GM12873 (cell line): ENCODE results near the gene EME1.

Source experiments
- TF ChIP-seq, protein P1 (sequence below): IDR thresholded peaks from 2 replicates; pipeline ENCODE4 v1.5.1; 2012; ENCODE audit warnings: low read depth, mild to moderate bottlenecking, moderate library complexity, low read length, control low read depth; ENCODE audit not compliant: insufficient read depth; ENCODE audit errors: missing control alignments

The EME1 gene

DNA sequence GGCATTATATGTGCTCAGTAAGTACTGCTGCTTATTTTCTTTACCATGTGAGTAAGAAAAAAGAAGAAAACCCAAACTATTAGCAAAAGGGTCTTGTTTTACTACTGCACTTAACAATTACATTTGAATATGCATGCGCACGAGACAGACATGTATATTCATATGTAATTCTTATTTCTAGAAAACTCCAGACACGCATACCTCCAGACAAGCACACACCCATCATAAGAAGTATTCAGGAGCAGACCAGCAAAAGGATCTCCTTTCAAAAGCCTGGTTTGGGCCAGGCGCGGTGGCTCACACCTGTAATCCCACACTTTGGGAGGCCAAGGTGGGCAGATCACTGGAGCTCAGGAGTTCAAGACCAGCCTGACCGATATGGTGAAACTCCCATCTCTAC lies 16.5 kb downstream of the EME1 start:
- TF ChIP-seq, protein P1, sequence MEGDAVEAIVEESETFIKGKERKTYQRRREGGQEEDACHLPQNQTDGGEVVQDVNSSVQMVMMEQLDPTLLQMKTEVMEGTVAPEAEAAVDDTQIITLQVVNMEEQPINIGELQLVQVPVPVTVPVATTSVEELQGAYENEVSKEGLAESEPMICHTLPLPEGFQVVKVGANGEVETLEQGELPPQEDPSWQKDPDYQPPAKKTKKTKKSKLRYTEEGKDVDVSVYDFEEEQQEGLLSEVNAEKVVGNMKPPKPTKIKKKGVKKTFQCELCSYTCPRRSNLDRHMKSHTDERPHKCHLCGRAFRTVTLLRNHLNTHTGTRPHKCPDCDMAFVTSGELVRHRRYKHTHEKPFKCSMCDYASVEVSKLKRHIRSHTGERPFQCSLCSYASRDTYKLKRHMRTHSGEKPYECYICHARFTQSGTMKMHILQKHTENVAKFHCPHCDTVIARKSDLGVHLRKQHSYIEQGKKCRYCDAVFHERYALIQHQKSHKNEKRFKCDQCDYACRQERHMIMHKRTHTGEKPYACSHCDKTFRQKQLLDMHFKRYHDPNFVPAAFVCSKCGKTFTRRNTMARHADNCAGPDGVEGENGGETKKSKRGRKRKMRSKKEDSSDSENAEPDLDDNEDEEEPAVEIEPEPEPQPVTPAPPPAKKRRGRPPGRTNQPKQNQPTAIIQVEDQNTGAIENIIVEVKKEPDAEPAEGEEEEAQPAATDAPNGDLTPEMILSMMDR = no peak

DNA sequence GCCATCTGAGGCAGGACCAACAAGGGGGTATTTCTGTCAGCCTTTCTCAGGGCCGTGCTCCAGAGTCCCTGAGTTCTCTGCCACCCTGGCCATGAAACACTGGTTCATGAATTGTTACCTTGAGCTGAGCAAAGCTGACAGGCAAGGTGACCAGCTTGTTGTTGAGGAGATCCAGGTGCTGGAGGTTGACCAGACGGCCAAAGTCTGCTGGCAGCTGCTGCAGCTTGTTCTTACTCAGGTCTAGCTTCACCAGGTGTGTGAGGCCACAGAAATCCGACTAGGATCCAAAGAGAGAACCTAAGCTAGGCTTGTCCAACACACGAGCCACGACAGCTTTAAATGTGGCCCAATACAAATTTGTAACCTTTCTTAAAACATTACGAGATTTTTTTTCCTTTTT lies 19.6 kb downstream of the EME1 start:
- TF ChIP-seq, protein P1 = no peak

DNA sequence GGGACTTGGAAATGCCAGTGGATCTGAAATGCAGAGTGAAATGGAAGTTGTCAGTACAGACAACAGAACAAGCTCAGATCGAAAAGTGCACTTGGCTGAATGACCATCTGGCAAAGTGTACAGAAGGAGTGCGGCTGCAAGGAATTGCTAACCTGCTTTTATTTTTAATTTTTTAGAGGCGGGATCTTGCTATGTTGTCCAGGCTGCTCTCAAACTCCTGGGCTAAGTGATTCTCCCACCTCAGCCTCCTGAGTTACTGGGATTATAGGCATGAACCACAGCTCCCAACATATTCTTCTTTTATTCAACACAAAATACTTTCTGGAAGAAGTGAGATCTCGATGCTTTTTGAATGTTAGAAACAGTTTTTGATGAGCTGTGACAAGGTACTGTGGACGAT lies 20.7 kb downstream of the EME1 start:
- TF ChIP-seq, protein P1 = no peak

DNA sequence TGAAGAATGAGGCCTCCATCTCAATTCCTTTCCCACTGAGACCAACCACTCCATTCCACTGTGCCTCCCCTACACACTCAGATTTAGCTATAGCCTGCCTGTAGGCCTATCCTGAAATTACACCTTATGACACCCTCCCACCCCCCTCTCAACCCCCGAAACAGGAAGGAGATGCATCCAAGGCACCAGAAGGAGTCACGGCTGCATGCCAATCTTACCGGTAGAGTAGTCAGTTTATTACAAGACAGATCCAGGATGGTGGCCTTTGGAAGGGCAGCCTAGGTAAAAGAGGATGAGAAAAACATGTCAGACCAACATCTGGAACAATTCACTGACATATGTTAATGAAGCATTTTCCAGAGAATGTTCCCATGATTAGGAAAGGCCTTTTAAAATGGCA lies 21.7 kb downstream of the EME1 start:
- TF ChIP-seq, protein P1 = no peak

DNA sequence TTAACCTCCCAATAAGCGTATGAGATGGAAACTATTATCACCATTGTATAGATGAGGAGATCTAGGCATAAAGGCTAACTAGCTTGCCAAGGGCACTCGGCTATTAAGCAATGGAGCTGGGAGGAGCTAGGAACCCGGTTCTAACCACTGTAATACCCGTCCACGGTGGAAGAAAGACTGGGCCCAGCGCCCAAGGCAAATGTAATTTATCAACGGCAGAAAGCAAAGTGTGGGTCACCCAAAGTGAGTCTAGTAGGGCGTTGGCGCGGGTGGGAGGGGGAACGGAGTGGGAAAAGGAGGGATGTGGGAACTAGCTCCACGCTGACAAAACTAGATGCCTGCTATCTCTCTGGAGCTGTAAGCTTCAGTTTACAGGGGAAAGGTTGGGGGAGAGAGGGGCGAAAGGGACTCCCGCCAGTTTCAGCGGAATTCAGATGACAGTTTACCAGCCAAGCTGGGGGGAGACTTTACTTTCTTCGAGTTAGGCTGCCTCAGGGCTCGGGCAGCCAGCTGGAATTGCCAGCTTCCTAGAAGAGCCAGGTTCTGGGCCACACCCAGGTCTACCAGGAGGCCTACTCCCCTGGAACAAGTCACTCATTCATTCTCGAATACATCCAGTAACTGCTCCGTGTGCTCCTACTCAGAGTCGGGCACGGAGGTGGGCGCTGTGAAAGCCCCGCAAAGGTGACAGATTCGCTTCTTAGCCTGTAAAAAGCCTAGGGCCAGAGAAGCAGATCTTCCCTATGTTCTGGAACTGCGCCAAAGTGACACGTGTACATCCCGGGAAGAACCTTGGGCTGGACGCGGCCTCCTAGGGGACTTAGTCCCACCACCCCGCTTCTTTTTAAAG lies 23.5 kb downstream of the EME1 start:
- TF ChIP-seq, protein P1 = no peak

DNA sequence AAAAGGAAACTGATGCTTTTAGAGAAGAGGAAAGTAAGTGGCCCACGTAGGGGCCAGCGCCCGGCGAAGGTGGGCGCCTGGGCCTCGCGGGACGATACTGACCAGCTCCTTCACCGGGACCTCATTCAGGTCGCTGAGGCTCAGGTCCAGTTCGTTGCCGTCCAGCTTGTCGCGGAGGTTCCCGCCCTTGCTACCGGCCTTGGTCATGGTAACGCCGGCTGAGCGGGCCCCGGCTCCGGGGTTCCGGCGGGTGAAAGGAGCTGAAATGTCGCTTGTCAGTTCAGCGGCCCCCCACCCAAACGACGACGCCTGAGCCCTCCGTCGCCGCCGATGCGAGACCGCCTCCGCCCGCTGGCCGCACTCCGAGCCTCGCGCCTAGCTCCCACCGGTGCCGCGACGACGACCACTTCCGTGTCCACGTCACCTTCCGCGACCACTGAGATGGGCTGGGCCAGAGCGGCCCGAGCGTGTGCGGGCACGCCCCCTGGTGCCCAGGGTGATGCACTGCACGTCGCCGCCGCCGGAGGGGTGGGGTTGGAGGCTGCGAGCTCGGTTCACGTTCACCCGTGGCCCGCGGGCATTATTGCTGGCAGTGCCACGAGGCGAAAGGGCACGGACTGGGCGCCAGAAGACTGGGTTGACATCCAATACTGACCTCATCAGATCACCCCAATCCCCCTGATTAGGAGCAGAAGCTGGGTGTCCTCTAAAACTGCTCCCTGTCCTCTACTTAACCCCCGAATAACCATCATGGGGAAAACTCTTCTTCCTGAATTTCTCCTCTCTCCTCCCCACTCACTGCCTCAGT lies 24.3 kb downstream of the EME1 start, which contains the start of gene LRRC59:
LRRC59 (minus strand) TSS at position 413 of the 808 bp plus-strand sequence; CDS start at position 207, 206 bp downstream.
- TF ChIP-seq, protein P1 = peak; percentile 99

DNA sequence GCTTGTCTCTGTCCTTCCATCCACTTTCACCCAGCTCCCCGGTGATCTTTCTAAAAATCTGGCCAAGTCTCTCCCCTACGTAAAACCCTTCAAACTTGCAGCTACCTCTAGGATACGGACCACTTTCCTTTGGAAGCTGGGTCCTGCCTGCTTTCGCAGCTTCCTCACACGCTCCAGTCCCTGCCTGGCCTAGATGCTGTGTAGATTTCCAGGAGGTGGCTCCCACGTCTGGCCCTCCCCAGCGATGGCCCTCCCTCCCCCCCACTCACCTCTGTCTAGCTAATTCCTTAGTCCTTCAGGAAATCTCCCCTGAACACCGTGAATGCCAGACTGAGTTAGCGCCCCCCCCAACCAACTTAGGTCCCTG lies 24.9 kb downstream of the EME1 start:
- TF ChIP-seq, protein P1 = no peak
